ENCODE results near the gene SOCS4.

SOCS4 gene

DNA sequence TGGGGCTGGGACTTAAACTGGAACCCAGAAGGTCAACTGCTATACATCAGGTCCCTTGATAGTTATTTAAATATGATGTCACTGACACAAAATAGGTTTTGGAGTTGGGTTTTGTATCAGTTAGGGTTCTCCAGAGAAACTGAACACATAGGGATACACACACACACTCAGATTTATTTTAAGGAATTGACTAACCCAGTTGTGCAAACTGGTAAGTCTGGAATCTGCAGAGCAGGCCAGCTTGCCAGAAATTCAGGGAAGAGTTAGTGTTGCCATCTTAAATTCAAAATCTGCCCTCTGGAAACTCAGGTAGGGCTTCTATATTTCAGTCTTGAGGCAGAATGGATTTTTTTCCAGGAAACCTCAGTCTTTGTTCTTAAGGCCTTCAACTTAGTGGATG is 61.3 kb downstream of the SOCS4 start:
- DNase-seq (ENCODE audit: low read depth, low spot score) = no peak

DNA sequence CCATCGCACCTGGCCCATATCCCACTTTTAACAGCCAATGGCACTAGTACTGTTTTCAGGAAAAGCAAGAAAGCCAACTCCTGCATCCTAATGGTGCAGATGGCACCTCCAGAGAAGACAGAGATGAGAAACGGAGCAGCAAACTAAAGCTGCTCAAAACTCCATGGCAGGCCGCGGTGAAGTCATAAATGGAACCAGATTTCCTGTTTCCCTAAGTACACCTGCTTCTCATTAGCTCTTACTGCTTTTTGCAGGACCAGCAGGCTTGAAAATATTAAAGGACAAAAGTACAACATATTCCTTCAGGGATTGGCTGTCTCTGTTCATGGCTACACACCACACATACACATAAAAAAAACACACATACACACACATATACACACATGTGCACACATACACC is 65.3 kb downstream of the SOCS4 start:
- DNase-seq (ENCODE audit: low read depth, low spot score) = no peak

DNA sequence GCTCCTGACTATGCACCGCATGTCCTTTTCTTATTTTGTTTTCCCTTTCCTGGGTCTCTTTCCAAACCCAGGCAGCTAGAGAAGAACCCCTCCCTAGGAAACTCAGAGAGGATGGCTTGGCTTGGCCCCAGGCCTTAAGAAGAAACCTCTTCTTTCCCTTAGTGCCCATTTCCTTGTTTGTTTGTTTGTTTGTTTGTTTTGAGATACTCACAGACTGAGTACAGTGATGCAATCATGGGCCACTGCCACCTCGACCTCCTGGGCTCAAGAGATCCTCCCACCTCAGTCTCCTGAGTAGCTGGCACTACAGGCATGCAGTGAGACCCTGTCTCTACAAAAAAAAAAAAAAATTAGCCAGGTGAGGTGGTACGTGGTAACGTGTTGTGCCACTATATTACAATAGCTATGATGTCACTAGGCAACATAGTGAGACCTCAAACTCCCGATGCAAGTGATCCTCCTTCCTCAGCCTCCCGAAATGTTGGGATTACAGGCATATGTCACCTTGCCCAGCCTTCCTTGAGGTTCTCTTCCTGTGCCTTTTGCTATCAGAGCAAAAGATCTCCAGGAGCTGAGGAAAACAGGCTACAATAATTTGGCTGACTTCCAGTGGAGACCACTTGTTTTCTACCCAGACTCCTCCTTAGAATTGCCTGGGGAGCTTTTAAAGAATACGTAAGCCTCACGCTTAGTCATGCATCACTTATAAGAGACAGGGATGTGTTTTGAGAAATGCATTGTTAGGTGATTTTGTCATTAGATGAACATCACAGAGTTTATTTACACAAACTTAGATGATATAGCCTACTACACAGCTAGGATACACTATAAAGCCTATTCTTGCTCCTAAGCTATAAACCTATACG is 67.5 kb downstream of the SOCS4 start:
- DNase-seq (ENCODE audit: low read depth, low spot score) = no peak

- no peak for DNase-seq (ENCODE audit: low read depth, low spot score)
Observed at GRCh38 chr14:55097881-55098560, 71.0 kb downstream of the SOCS4 start.

DNA sequence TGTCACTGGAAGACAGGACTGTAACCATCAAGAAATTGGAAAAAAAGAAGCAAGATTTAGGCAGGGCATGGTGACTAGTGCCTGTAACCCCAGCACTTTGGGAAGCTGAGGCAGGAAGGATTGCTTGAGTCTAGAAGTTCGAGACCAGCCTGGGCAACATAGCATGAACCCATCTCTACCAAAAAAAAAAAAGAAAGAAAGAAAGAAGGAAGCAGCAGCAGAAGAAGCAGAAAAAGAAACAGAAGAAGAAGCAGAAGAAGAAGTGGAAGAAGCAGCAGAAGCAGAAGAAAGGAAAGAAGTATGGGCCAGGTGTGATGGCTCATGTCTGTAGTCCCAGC is 71.5 kb downstream of the SOCS4 start:
- DNase-seq (ENCODE audit: low read depth, low spot score) = no peak
